HepG2 (cell line): ENCODE results near the gene PRKCI. TPM values are rescaled to one million over a fixed set of nuclear protein-coding genes. Genes with fewer than 3 reads are reported as not detected.

ENCODE experiments used
- ATAC-seq: fragments of 200-7000 bp; cut with Tn5 transposase; 3 replicates; pipeline ENCODE4 v1.9.1; 2020; ENCODE audit warnings: mild to moderate bottlenecking, moderate library complexity
- BruUV-seq: library from RNA; stranded (reverse); fragments of 400-500 nt; replicated peaks from 2 replicates; lab custom pipeline; 2021; lab: Mats Ljungman, UMichigan
- CTCF ChIA-PET: fragments of 300-600 bp; formaldehyde crosslinking; extraction: SDS; loops from one replicate; lab custom pipeline; 2021; ENCODE audit warnings: low total read pairs, inconsistent platforms, low intra/inter-chr PET ratio; lab: Yijun Ruan, JAX
- POLR2A ChIA-PET: fragments of 350-600 bp; sonication (Branson Sonifier 250); formaldehyde crosslinking; loops from one replicate; lab custom pipeline; 2020; ENCODE audit warnings: antibody characterized with exemption, inconsistent platforms; lab: Yijun Ruan, JAX
- DNase-seq: peaks from one replicate; pipeline ENCODE4 v3.0.0-alpha.2; 2015; ENCODE audit warnings: low spot score
- FAIRE-seq: peaks from 3 replicates; lab custom pipeline; 2011; peaks lifted over from hg19 to GRCh38; lab: Jason Lieb, UNC
- H2AFZ ChIP-seq: one replicate; pipeline ENCODE4 v1.6.1; 2011; ENCODE audit warnings: low read length, inconsistent platforms
- H3K27ac ChIP-seq: fragments of 300-600 bp; 3 replicates; pipeline ENCODE4 v1.8.0; 2011; ENCODE audit warnings: mixed run types, mild to moderate bottlenecking, mixed read lengths, low read length, inconsistent platforms; ENCODE audit not compliant: insufficient read depth; ENCODE audit errors: extremely low read length
- H3K27me3 ChIP-seq, 2 experiments: fragments of 200-600 bp in 1 of 2; 2 replicates in 1 of 2; 3 replicates in 1 of 2; pipeline versions ENCODE4 v1.6.0 to v1.8.0; 2011; ENCODE audit warnings: low read length in 2 of 2, mild to moderate bottlenecking in 2 of 2, moderate library complexity in 2 of 2, inconsistent platforms in 1 of 2; ENCODE audit not compliant: insufficient read depth in 2 of 2, control insufficient read depth in 1 of 2
- H3K36me3 ChIP-seq, 2 experiments: fragments of 200-600 bp in 1 of 2; replicated peaks in 1 of 2; 2 replicates in 1 of 2; 3 replicates in 1 of 2; pipeline versions ENCODE4 v1.5.1 to v1.8.0; 2011; ENCODE audit warnings: low read length in 2 of 2, inconsistent platforms in 1 of 2; ENCODE audit not compliant: insufficient read depth in 2 of 2, control insufficient read depth in 1 of 2
- H3K4me1 ChIP-seq: 2 replicates; pipeline ENCODE4 v1.5.1; 2012; ENCODE audit warnings: low read length, inconsistent platforms; ENCODE audit not compliant: insufficient read depth
- H3K4me2 ChIP-seq: 2 replicates; pipeline ENCODE4 v1.6.0; 2011; ENCODE audit warnings: low read depth, low read length, inconsistent platforms
- H3K4me3 ChIP-seq, 3 experiments: fragments of 200-600 bp in 1 of 3; sonication (generic), shearing (Covaris generic) in 1 of 3; replicated peaks in 1 of 3; 2 replicates each; pipeline ENCODE4 v1.5.1; 2011 to 2016; ENCODE audit warnings: low read length in 3 of 3, inconsistent platforms in 2 of 3, low read depth in 2 of 3, mild to moderate bottlenecking in 2 of 3, control low read depth in 1 of 3, mixed read lengths in 1 of 3; ENCODE audit not compliant: insufficient read depth in 1 of 3
- H3K79me2 ChIP-seq: one replicate; pipeline ENCODE4 v1.6.1; 2011; ENCODE audit warnings: low read length, inconsistent platforms; ENCODE audit not compliant: insufficient read depth
- H3K9ac ChIP-seq: 2 replicates; pipeline ENCODE4 v1.6.0; 2011; ENCODE audit warnings: mild to moderate bottlenecking, low read depth, low read length, inconsistent platforms; ENCODE audit not compliant: insufficient read depth
- H3K9me3 ChIP-seq: 2 replicates; pipeline ENCODE4 v1.5.1; 2012; ENCODE audit warnings: mild to moderate bottlenecking, low read length
- H4K20me1 ChIP-seq: 2 replicates; pipeline ENCODE4 v1.6.0; 2011; ENCODE audit warnings: inconsistent platforms, mild to moderate bottlenecking, low read length, moderate library complexity; ENCODE audit not compliant: insufficient read depth
- ARNTL ChIP-seq: sonication (generic); formaldehyde crosslinking; IDR thresholded peaks from 2 replicates; pipeline ENCODE4 v1.4.0; 2020; ENCODE audit warnings: mild to moderate bottlenecking, missing genetic modification reagents
- HNF4A ChIP-seq: sonication (generic); formaldehyde crosslinking; IDR thresholded peaks from 2 replicates; pipeline ENCODE4 v1.4.0; 2020; ENCODE audit warnings: missing genetic modification reagents
- KLF6 ChIP-seq: IDR thresholded peaks from 2 replicates; pipeline ENCODE4 v1.8.0; 2016; ENCODE audit warnings: missing biosample characterization, missing genetic modification reagents
- KLF9 ChIP-seq: IDR thresholded peaks from 2 replicates; pipeline ENCODE4 v1.6.1; 2016; ENCODE audit warnings: low read depth
- WIZ ChIP-seq: sonication (generic); formaldehyde crosslinking; IDR thresholded peaks from 2 replicates; pipeline ENCODE4 v1.5.1; 2020; ENCODE audit warnings: mild to moderate bottlenecking, missing genetic modification reagents
- ZKSCAN5 ChIP-seq: sonication (generic); formaldehyde crosslinking; IDR thresholded peaks from 2 replicates; pipeline ENCODE4 v1.5.1; 2020; ENCODE audit warnings: mild to moderate bottlenecking, missing genetic modification reagents
- ZNF496 ChIP-seq: sonication (generic); formaldehyde crosslinking; IDR thresholded peaks from 2 replicates; pipeline ENCODE4 v1.8.1; 2023; ENCODE audit warnings: mild to moderate bottlenecking, moderate library complexity, missing genetic modification reagents; ENCODE audit not compliant: insufficient replicate concordance
- ZNF75D ChIP-seq: sonication (generic); formaldehyde crosslinking; IDR thresholded peaks from 2 replicates; pipeline ENCODE4 v1.8.1; 2023; ENCODE audit warnings: missing genetic modification reagents, mild to moderate bottlenecking, borderline replicate concordance
- ZNF83 ChIP-seq: sonication (generic); formaldehyde crosslinking; IDR thresholded peaks from 2 replicates; pipeline ENCODE4 v1.4.0; 2020; ENCODE audit warnings: missing genetic modification reagents, mild to moderate bottlenecking, borderline replicate concordance
- ZSCAN21 ChIP-seq: sonication (generic); formaldehyde crosslinking; IDR thresholded peaks from 2 replicates; pipeline ENCODE4 v1.8.0; 2022; ENCODE audit warnings: mild to moderate bottlenecking, missing genetic modification reagents, moderate library complexity, borderline replicate concordance
- WGBS: methylation state at CpG from one replicate; pipeline ENCODE4 v1.1.6; 2017; ENCODE audit warnings: low lambda C conversion rate; 5-methylcytosine and 5-hydroxymethylcytosine counted together
- in situ Hi-C: cut with HindIII; loops from 2 replicates; pipeline ENCODE4 v1.10.0; 2017; ENCODE audit warnings: low pct_unique_long_range_greater_than_20kb; ENCODE audit not compliant: extremely low pct_ligation_motif_present
- intact Hi-C: fragments of 100-400 bp; cut with micrococcal nuclease; formaldehyde crosslinking; loops from one replicate; pipeline ENCODE4 v1.10.0; 2022; ENCODE audit not compliant: unreplicated experiment
- polyA plus RNA-seq, 8 experiments: library from polyadenylated mRNA; depleted of rRNA in 3 of 8; stranded (reverse) in 7 of 8; unstranded in 1 of 8; fragments of >200 nt; fragmentation: Illumina TruSeq in 4 of 8; extraction: Trizol in 4 of 8; gene quantifications; 2 replicates each; pipeline versions ENCODE4 v1.2.1 to v1.2.3, GENCODE V29; 2011 to 2016; ENCODE audit warnings: low read depth in 4 of 8, missing spikeins in 1 of 8, mixed read lengths in 1 of 8; ENCODE audit not compliant: insufficient read depth in 1 of 8
- total RNA-seq, 5 experiments: library from RNA; depleted of rRNA; stranded (reverse); fragments of >200 nt; fragmentation: Illumina TruSeq; extraction: Trizol; gene quantifications; 2 replicates each; pipeline ENCODE4 v1.2.3, GENCODE V29; 2016; ENCODE audit warnings: low read depth in 1 of 5
- TF ChIP-seq, protein P1 (sequence below): sonication (generic); formaldehyde crosslinking; IDR thresholded peaks from 2 replicates; pipeline ENCODE4 v1.8.1; 2023; ENCODE audit warnings: mild to moderate bottlenecking, missing genetic modification reagents
- TF ChIP-seq, protein P2 (sequence below): sonication (generic); formaldehyde crosslinking; IDR thresholded peaks from 2 replicates; pipeline ENCODE4 v1.4.0; 2020; ENCODE audit warnings: mild to moderate bottlenecking, missing genetic modification reagents
- TF ChIP-seq, protein P3 (sequence below): sonication (generic); formaldehyde crosslinking; IDR thresholded peaks from 2 replicates; pipeline ENCODE4 v1.8.0; 2022; ENCODE audit warnings: mild to moderate bottlenecking, missing genetic modification reagents
- TF ChIP-seq, protein P4 (sequence below): sonication (generic); formaldehyde crosslinking; IDR thresholded peaks from 2 replicates; pipeline ENCODE4 v1.9.0; 2021; ENCODE audit warnings: missing genetic modification reagents, borderline replicate concordance

The PRKCI gene
- total and polyA plus RNA-seq, 2 of the 13 experiments (the other 11 are each of a cell fraction or from before 2014, with no cell fraction given): 17.2 to 30.4 TPM

DNA sequence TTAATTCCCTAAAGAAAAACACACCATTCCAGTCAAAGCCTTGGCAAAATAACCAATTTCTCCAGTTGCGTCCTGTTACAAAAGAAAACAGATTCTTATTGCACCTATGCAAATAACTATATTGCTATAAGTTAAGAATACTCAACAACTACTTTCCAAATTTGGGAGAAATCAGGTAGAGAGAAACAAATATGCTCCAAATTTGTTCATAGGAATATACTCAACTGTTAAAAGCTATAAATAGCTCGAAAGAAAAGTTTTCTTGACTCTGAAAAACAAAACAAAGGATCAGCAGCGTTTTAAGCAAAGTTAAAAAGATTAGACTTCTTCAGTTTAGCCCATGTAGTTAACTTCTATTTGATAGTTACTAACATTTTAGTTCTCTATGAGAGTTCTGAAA lies 115.2 kb downstream of the PRKCI start:
- Histone ChIP-seq H3K9me3 (peaks cover 19% of the 10 kb centered on the region), H2AFZ (no peak overlapping the region), H3K4me1 (peaks cover 12% of the 10 kb centered on the region; the same call in 1 of the 2 replicates), H3K4me3 (no peak overlapping the region), H3K27me3 (no peaks in the 10 kb centered on the region), H3K79me2 (no peaks in the 10 kb centered on the region), H3K4me2 (no peak overlapping the region), H4K20me1 (no peaks in the 10 kb centered on the region), H3K36me3 (no peaks in the 10 kb centered on the region), H3K27ac (no peak overlapping the region), H3K9ac (no peak overlapping the region)
- BruUV-seq: no TSS peak
- CTCF ChIA-PET: no interaction called here
- FAIRE-seq (no peak), DNase-seq (no peak), ATAC-seq (no peak)
- in situ Hi-C loops (no loop called here), intact Hi-C loops (no loop called here)
- TF ChIP-seq, protein P1, sequence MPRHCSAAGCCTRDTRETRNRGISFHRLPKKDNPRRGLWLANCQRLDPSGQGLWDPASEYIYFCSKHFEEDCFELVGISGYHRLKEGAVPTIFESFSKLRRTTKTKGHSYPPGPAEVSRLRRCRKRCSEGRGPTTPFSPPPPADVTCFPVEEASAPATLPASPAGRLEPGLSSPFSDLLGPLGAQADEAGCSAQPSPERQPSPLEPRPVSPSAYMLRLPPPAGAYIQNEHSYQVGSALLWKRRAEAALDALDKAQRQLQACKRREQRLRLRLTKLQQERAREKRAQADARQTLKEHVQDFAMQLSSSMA (CRISPR knock-in tag): no peak
- TF ChIP-seq ARNTL (CRISPR knock-in tag): no peak
- TF ChIP-seq ZNF496: no peak
- TF ChIP-seq ZSCAN21 (CRISPR knock-in tag): no peak
- no peak for TF ChIP-seq ZKSCAN5 (CRISPR knock-in tag)
- TF ChIP-seq ZNF75D (CRISPR knock-in tag): no peak
- no peak for TF ChIP-seq ZNF83 (CRISPR knock-in tag)
- TF ChIP-seq KLF6 (CRISPR knock-in tag): no peak
- TF ChIP-seq KLF9 (CRISPR knock-in tag): no peak
- TF ChIP-seq, protein P2, sequence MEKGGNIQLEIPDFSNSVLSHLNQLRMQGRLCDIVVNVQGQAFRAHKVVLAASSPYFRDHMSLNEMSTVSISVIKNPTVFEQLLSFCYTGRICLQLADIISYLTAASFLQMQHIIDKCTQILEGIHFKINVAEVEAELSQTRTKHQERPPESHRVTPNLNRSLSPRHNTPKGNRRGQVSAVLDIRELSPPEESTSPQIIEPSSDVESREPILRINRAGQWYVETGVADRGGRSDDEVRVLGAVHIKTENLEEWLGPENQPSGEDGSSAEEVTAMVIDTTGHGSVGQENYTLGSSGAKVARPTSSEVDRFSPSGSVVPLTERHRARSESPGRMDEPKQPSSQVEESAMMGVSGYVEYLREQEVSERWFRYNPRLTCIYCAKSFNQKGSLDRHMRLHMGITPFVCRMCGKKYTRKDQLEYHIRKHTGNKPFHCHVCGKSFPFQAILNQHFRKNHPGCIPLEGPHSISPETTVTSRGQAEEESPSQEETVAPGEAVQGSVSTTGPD (CRISPR knock-in tag): no peak
- TF ChIP-seq HNF4A (CRISPR knock-in tag): no peak
- TF ChIP-seq, protein P3, sequence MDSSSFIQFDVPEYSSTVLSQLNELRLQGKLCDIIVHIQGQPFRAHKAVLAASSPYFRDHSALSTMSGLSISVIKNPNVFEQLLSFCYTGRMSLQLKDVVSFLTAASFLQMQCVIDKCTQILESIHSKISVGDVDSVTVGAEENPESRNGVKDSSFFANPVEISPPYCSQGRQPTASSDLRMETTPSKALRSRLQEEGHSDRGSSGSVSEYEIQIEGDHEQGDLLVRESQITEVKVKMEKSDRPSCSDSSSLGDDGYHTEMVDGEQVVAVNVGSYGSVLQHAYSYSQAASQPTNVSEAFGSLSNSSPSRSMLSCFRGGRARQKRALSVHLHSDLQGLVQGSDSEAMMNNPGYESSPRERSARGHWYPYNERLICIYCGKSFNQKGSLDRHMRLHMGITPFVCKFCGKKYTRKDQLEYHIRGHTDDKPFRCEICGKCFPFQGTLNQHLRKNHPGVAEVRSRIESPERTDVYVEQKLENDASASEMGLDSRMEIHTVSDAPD (CRISPR knock-in tag): no peak
- no peak for TF ChIP-seq WIZ
- TF ChIP-seq, protein P4, sequence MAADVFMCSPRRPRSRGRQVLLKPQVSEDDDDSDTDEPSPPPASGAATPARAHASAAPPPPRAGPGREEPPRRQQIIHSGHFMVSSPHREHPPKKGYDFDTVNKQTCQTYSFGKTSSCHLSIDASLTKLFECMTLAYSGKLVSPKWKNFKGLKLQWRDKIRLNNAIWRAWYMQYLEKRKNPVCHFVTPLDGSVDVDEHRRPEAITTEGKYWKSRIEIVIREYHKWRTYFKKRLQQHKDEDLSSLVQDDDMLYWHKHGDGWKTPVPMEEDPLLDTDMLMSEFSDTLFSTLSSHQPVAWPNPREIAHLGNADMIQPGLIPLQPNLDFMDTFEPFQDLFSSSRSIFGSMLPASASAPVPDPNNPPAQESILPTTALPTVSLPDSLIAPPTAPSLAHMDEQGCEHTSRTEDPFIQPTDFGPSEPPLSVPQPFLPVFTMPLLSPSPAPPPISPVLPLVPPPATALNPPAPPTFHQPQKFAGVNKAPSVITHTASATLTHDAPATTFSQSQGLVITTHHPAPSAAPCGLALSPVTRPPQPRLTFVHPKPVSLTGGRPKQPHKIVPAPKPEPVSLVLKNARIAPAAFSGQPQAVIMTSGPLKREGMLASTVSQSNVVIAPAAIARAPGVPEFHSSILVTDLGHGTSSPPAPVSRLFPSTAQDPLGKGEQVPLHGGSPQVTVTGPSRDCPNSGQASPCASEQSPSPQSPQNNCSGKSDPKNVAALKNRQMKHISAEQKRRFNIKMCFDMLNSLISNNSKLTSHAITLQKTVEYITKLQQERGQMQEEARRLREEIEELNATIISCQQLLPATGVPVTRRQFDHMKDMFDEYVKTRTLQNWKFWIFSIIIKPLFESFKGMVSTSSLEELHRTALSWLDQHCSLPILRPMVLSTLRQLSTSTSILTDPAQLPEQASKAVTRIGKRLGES (CRISPR knock-in tag): no peak
- POLR2A ChIA-PET: no interaction called here
- WGBS: 38% methylated on average over 3 of the region's 3 CpGs
